HG02852 (cell line): ENCODE data around the gene ANKHD1.
"Not testable (repeated sequence)": the region's sequence is repeated elsewhere in the genome, so short reads cannot be mapped to it uniquely, and the experiment has no call there.

Experiments
- ATAC-seq: cut with Tn5 transposase; IDR thresholded peaks from one replicate; pipeline ENCODE4 v1.9.1; 2021; ENCODE audit warnings: mild to moderate bottlenecking, moderate library complexity; ENCODE audit not compliant: unreplicated experiment

ANKHD1 gene

DNA sequence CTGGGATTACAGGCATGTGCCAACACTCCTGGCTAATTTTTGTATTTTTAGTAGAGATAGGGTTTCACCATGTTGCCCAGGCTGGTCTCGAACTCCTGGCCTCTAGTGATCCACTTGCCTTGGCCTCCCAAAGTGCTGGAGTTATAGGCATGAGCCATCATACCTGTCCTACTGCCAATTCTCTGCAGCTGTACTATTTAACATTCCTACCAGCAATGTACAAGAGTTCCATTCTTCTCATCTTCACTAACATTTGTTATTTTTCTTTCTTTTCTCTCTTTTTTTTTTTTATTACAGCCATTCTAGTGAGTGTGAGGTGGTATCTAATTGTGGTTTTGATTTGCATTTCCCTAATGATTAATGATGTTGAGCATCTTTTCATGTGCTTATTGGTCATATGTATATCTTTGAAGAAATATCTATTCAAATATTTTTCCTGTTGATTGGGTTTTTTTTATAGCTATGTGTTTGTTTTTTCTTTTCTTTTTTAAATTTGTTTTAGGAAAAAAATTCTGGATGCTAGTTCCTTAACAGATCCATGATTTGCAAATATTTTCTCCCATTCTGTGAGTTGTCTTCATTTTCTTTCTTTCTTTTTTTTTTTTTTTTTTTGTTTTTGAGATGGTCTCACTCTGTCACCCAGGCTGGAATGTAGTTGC lies 17.4 kb downstream of the ANKHD1 start:
- ATAC-seq, result no peak

DNA sequence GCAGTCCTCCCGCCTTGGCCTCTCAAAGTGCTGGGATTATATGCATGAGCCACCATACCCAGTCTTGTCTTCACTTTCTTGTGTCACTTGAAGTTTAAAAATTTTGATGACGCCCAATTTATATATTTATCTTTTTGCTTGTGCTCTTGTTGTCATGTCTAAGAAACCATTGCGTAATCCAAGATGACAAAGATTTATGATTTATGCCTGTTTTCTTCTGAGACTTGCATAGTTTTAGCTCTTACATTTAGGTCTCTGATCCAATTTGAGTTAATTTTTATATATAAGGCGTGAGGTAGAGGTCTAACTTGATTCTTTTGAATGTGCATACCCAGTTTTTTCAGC lies 18.6 kb downstream of the ANKHD1 start:
- no peak for ATAC-seq

DNA sequence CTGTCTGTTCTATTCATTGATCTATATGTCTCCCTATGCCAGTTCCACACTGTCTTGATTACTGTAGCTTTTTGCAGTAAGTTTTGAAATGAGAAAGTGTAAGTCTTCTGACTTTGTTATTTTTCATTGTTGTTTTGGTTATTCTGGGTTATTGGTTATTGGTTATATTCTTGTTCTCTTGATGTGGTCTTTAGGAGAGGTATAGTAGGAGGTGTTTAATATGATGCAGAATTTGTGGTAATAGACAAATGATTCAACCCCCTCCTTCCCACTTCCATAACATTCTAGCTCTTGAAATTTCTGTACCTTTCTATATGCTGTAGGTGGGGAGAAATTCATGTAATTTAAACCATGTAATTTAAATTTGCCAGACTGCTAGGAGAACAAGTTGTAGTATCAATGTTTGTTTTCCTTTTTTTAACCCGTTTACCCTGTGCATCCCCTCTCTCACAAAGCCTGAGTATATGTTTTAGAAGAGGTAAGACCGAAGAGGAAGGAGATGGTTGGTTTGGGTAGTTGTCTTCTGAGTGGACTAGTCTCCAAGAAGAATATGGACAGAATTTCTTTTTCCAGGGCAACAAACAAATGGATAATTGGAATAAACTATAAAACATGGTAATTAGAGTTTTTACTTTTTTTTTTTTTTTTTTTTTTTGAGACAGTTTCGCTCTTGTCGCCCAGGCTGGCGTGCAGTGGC lies 19.2 kb downstream of the ANKHD1 start:
- no peak for ATAC-seq

DNA sequence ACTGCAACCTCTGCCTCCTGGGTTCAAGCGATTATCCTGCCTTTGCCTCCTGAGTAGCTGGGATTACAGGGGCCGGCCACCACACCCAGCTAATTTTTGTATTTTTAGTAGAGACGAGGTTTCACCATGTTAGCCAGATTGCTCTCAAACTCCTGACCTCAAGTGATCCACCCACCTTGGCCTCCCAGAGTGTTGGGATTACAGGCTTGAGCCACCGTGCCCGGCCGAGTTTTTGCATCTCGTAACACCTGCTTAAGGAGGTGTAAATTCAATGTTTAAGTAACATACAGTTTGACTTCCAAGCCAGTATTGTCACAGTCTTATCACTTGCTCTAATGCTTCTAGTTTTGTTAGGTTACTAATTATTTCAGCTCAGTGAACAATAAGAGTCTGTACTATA lies 19.7 kb downstream of the ANKHD1 start:
- ATAC-seq, result not testable (repeated sequence)

DNA sequence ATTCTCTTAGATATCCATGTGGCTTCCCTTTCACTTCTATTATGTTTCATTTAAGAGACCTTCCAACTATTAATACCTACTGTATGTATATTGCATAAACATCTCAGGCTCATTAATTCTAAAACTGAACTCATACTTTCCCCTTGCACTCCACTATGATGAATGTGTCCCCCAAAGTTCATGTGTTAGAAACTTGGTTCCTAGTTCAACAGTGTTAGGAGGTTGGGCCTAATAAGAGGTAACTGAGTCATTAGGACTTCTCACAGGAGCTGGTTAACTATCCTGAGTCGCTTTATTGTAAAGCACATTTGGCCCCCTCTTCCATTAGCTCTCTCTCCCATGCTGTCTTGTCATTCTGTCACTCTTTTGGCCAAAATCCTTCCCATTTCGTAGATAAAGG lies 22.0 kb downstream of the ANKHD1 start:
- ATAC-seq, result no peak

DNA sequence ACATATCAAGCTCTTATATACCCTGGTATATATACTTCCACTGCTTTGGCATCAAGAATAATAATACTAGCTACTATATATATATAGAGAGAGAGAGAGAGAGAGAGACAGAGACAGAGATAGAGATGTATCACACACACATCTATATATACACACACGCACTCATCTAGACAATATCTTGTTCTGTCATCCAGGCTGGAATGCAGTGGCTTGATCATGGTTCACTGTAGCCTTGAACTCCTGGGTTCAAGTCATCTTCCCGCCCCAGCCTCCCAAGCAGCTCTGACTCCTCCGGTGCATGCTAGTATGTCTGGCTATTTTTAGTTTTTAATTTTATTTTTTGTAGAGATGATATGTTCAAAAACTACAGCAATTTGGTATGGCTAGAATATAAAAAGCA lies 22.5 kb downstream of the ANKHD1 start:
- ATAC-seq, result no peak

DNA sequence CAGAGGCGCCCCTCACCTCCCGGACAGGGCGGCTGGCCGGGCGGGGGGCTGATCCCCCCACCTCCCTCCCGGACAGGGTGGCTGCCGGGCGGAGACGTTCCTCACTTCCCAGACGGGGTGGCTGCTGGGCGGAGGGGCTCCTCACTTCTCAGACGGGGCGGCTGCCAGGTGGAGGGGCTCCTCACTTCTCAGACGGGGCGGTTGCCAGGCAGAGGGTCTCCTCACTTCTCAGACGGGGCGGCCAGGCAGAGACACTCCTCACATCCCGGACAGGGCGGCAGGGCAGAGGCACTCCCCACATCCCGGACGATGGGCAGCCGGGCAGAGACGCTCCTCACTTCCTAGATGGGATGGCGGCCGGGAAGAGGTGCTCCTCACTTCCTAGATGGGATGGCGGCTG lies 26.1 kb downstream of the ANKHD1 start:
- not testable (repeated sequence) for ATAC-seq

DNA sequence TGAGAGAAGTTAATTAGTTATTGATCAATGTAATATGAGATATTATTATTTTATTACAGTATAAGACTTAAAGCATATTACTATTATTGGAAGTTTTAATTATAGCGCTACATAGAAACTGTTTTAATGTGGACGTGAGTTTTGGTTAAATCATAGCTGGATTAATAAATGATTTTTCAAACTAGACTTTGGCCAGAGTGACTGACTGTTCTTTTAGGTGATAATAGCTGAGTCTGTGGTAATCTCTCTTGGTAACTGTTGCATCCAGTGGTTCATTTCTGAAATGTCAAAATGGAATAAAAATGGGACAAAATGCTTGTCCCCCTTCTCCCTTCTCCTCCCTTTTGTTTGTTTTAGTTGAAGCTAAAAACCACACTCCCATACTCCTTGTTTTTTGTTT lies 28.1 kb downstream of the ANKHD1 start:
- no peak for ATAC-seq

DNA sequence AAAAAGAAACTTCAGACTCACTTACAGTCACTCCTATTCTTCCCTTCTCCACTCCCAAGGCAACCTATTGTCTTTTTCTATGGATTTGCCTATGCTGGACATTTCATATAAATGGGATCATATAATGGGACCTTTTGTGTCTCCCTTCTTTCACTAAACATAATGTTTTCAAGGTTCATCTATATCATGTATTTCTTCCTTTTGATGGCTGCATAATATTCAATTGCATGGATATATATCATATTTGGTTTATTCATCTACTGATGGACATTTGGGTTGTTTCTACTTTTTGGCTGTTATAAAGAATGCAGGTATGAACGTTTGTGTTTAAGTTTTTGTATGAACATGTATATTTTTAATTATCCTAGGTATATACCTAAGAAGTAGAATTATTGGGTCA lies 30.6 kb downstream of the ANKHD1 start:
- no peak for ATAC-seq

DNA sequence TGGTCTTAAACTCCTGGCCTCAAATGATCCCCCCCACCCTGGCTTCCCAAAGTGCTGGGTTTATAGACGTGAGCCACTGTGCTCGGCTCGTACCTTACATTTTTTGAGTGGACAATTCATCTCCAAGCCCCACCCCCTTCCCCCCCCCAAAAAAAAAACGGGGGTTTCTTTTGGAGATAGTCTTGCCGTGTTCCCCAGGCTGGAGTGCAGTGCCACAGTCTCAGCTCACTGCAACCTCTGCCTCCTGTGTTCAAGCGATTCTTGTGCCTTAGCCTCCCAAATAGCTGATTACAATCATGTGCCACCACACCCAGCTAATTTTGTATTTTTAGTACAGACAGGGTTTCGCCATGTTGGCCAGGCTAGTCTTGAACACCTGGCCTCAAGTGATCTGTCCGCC lies 31.3 kb downstream of the ANKHD1 start:
- ATAC-seq, result no peak

DNA sequence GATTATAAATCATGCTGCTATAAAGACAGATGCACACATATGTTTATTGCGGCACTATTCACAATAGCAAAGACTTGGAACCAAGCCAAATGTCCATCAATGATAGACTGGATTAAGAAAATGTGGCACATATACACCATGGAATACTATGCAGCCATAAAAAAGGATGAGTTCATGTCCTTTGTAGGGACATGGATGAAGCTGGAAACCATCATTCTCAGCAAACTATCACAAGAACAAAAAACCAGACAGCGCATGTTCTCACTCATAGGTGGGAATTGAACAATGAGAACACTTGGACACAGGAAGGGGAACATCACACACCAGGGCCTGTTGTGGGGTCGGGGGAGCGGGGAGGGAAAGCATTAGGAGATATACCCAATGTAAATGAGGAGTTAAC lies 55.7 kb downstream of the ANKHD1 start:
- ATAC-seq, result not testable (repeated sequence)

DNA sequence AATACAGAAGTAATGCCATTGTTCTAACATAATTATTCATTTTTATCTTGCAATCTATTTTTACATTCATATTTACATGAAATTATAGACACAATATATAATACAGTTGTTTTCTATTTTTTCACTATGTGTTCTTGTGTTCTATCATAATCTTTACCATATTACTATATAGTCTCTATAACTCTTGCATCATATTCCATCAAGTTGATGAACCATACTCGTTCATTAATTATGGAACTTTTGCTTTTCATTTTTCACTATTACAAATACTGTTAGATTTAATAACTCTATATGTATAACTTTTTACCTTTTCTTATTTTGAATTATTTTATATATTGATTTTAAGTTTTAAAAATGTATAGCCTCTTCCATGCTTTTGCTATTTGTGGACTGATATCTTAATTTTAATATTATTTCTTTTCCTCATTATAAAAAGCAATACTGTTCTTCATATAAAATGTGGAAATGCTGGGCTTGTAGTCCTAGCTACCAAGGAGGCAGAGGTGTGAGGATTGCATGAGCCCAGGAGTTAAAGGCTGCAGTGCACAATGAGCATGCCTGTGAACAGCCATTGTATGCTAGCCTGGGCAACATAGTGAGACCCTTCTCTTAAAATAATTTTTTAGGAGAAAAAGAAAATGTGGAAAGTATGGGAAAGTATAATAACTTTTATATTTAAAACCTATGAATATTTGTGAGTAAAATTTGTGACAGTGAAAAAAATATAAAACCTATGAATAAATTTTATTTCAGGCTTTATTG lies 65.5 kb downstream of the ANKHD1 start:
- no peak for ATAC-seq

DNA sequence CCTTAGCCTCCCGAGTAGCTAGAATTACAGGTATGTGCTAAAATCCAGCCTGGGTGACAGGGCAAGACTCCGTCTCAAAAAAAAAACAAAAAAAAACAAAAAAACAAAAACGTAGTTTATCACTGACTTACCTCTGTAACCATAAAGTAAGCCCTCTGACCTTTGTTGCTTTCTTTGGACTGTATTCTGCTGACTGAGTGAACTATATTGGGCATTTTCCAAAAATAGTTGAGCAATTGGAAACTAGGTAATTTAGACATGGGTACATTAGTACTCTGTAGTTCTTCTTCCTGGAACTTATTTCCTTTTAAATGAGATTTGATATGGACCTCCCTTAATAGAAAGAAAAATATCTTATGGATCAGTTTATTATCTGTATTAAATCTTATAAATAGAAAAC lies 66.6 kb downstream of the ANKHD1 start:
- no peak for ATAC-seq

DNA sequence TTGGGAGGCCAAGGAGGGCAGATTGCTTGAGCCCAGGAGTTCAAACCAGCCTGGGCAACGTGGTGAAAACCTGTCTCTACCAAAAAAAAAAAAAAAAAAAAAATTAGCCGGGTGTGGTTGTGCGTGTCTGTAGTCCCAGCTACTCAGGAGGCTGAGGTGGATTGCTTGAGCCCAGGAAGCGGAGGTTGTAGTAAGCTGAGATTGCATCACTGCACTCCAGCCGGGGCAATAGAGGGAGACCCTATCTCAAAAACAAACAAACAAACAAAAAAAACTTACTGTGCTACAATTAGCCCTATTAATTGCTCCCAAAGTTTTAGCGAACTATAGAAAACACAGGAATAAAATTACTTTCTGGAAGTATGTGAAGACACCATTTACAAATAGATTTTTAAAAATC lies 67.6 kb downstream of the ANKHD1 start:
- no peak for ATAC-seq

DNA sequence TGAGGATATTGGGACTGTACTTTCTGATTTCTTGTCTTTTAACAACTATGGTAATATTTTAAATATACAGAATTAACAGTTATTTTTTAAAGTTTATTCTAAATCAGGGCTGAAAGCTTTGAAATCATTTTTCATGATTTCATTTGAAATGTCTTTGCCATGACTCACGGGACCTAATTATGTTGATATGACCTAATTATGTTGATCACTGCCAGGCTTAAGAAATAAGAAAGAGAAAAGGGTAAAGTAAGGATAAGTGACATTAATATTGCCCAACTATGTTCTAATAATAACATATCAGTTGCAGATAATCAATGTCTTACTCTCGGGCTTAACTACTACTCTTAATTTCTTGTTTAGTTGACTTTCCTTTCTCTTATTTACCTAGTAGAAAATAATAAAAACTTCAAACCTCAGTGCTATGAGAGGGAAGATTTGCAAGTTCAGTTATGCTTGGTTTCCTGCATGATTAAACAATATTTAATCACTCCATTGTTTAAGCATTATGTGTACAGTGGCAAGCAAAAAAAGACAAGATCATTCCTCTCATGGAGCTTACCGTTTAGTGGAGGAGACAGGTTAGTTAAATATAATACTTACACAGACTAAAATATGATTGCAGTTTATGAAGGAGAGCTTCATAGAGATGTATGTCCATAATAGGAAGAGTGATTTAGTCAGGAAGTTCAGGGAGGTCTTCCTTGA lies 78.8 kb downstream of the ANKHD1 start:
- no peak for ATAC-seq

DNA sequence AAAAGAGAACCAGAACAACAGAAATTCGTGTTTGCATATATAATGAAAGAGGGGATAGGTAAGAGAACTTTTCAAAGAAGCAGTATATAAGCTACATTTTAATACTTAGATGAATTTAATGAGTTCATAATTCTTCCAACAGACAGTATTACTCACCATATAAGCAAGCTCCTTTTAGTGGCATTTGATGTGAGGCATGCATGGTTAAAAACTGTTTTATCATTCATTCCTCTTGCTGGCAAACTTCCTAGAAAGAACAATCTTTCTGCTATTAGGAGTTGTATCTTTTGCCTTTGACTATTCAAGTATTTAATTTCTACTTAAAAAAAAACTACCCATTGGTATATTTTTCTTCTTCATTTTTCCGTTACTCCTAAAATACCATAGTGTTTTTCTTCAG lies 80.1 kb downstream of the ANKHD1 start:
- no peak for ATAC-seq

DNA sequence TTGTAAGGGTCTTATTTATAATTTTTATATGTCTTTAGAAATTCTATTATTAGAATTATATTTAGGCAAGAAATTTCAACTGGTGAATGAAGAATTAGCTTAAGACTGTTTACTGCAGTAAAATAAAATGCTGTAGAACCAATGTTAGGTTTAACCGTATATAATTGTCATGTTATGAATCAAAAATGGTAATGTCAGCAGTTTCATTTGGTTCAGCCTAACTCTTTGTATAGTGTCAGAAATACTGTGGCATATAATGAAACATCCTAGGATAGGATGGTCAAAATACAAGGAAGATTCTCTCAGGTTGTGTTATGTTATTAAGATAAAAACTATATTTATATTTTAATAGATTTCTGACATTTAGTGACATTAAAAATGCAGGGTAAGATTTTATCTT lies 81.4 kb downstream of the ANKHD1 start:
- ATAC-seq, result no peak

DNA sequence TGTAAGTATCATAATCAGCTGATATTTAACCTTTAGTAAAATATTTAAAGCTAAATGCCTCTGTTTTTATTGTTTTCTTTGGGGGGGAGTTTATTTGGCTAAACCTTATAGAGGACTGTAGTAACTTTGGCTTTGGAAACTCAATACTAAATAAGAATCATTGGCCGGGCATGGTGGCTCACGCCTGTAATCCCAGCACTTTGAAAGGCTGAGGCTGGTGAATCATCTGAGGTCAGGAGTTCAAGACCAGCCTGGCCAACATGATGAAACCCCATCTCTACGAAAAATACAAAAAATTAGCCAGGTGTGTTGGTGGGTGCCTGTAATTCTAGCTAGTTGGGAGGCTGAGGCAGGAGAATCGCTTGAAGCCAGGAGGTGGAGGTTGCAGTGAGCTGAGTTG lies 86.5 kb downstream of the ANKHD1 start:
- not testable (repeated sequence) for ATAC-seq

DNA sequence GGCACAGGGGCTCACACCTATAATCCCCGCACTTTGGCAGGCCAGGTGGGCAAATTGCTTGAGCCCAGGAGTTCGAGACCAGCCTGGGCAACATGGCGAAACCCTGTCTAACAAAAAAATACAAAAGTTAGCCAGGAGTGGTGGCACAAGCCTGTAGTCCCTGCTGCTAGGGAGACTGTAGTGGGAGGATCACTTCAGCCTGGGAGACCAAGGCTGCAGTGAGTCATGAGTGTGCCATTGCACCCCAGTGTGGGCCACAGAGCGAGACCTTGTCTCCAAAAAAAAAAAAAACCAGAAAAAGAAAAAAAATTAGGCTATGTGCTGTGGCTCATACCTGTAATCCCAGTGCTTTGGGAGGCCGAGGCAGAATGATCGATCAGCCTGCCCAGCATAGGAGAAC lies 87.3 kb downstream of the ANKHD1 start:
- ATAC-seq, result no peak

DNA sequence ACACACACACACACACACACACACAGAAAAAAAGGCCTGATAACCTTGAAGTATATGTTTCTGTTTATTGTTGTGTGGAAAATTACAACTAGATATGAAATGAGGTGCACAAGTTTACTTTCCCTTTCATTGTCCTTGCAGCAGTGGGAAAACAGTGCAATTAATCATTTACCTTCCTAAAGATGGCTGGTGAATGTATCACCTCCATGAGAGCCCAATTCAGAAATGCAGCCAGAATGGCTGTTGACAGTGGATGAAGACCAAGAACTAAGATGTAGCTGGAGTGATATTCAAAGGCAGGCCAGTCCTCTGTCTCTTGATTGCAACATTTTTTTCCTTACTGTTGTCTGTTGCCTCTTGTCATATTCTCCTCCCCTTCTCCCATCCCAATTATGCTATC lies 96.3 kb downstream of the ANKHD1 start:
- no peak for ATAC-seq

DNA sequence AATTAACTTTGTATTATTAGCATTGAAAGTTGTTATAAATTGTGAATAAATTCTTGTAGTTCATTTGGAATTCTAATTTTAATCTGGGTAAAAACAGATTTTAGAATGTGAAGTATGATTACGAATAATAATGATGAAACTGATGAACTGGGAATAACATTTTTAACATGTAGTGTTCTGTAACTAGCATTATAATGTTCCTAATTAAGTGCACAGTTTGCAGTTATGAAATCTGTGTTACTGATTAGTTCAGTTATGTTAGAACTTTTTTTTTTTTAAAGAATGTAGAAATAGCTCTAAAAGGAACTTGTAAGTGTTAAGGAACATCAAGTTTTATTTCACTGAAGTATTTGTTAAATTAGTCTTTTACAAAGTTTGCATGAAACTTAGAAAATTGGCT lies 97.0 kb downstream of the ANKHD1 start:
- no peak for ATAC-seq

DNA sequence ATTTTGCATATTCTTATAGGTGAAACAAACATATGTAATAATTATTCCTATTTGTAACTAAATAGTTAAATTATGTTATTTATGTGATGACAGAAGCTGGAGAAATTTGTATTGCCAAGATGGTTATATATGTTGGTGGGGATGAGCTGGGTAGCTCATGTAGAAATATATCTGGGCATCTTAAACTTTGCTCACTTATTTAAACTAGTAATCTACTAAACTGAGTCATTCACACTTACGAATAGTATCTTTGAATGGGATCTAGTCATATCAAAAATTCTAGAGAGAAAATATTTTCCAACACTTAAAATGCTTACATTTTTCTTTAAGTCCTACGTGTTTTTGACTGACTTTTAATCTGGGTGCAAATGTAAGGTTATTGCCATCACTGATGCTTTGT lies 101.2 kb downstream of the ANKHD1 start:
- ATAC-seq, result no peak
